Muscle layer of duodenum (tissue), 2 donors: ENCODE data around the gene NFIA.

ENCODE experiments used
- H3K27ac ChIP-seq: one replicate; pipeline ENCODE4 v1.7.0; 2013; ENCODE audit warnings: mild to moderate bottlenecking, low read length
- H3K27me3 ChIP-seq: one replicate; pipeline ENCODE4 v1.7.0; 2013; ENCODE audit warnings: low read depth, mild to moderate bottlenecking, control low read depth, low read length
- H3K36me3 ChIP-seq, 2 donors: one replicate each; pipeline ENCODE4 v1.7.0; 2013; ENCODE audit warnings: low read length in 2 of 2, control low read depth in 1 of 2, mild to moderate bottlenecking in 1 of 2; ENCODE audit not compliant: insufficient read depth in 2 of 2, control insufficient read depth in 1 of 2
- H3K4me1 ChIP-seq, 2 donors: one replicate each; pipeline ENCODE4 v1.7.0; 2013; ENCODE audit warnings: low read length in 2 of 2, mild to moderate bottlenecking in 2 of 2, control low read depth in 1 of 2, moderate library complexity in 1 of 2; ENCODE audit not compliant: insufficient read depth in 2 of 2, control insufficient read depth in 1 of 2
- H3K4me3 ChIP-seq, 2 donors: one replicate each; pipeline ENCODE4 v1.7.0; 2013; ENCODE audit warnings: low read length in 2 of 2, low read depth in 1 of 2, mild to moderate bottlenecking in 1 of 2
- H3K9me3 ChIP-seq, 2 donors: one replicate each; pipeline ENCODE4 v1.7.0; 2013; ENCODE audit warnings: low read length in 2 of 2, control low read depth in 1 of 2, mild to moderate bottlenecking in 1 of 2; ENCODE audit not compliant: control insufficient read depth in 1 of 2
- donor health status: healthy.

Gene NFIA

GRCh38 chr1:61149010-61149860, 66.9 kb downstream of the NFIA start:
- peaks cover 25% of the 10 kb centered on the region in 2 donors for H3K4me1 ChIP-seq
- H3K36me3 ChIP-seq, result no peaks in the 10 kb centered on the region
- no peaks in the 10 kb centered on the region for H3K27me3 ChIP-seq
- no peak overlapping the region for H3K27ac ChIP-seq
- no peaks in the 10 kb centered on the region for H3K9me3 ChIP-seq
- H3K4me3 ChIP-seq, result no peak overlapping the region

GRCh38 chr1:61151565-61151964, 69.2 kb downstream of the NFIA start:
- Histone ChIP-seq H3K4me1 (peaks cover 25 to 30% of the 10 kb centered on the region in 2 donors), H3K27ac (no peak overlapping the region)

GRCh38 chr1:61152066-61152465, 69.7 kb downstream of the NFIA start:
- peak overlapping the region; percentile 17 for H3K27ac ChIP-seq
- H3K27me3 ChIP-seq, result no peaks in the 10 kb centered on the region
- peaks cover 30 to 34% of the 10 kb centered on the region in 2 donors for H3K4me1 ChIP-seq
- H3K36me3 ChIP-seq, result no peaks in the 10 kb centered on the region
- no peaks in the 10 kb centered on the region for H3K9me3 ChIP-seq
- H3K4me3 ChIP-seq, result no peak overlapping the region

More at GRCh38 chr1:61151565-61151964, 69.2 kb downstream of the NFIA start:
- H3K9me3 ChIP-seq, result no peaks in the 10 kb centered on the region
- H3K36me3 ChIP-seq, result no peaks in the 10 kb centered on the region
- no peaks in the 10 kb centered on the region for H3K27me3 ChIP-seq
- no peak overlapping the region for H3K4me3 ChIP-seq

GRCh38 chr1:61152469-61153105, 70.2 kb downstream of the NFIA start:
- no peaks in the 10 kb centered on the region for H3K9me3 ChIP-seq
- no peak overlapping the region for H3K4me3 ChIP-seq
- peak overlapping the region; percentile 43 for H3K27ac ChIP-seq
- no peaks in the 10 kb centered on the region for H3K27me3 ChIP-seq
- peaks cover 35 to 39% of the 10 kb centered on the region in 2 donors for H3K4me1 ChIP-seq
- no peaks in the 10 kb centered on the region for H3K36me3 ChIP-seq

GRCh38 chr1:61156576-61157467, 74.5 kb downstream of the NFIA start:
- Histone ChIP-seq H3K27ac (peak overlapping the region; percentile 53), H3K4me3 (peak overlapping the region in 1 of 2 donors; percentile 7), H3K4me1 (peaks cover 37 to 48% of the 10 kb centered on the region in 2 donors), H3K36me3 (no peaks in the 10 kb centered on the region), H3K9me3 (no peaks in the 10 kb centered on the region), H3K27me3 (no peaks in the 10 kb centered on the region)

GRCh38 chr1:61157468-61157987, 75.2 kb downstream of the NFIA start:
- Histone ChIP-seq H3K4me1 (peaks cover 30 to 48% of the 10 kb centered on the region in 2 donors), H3K27me3 (no peaks in the 10 kb centered on the region), H3K27ac (peak overlapping the region; percentile 53), H3K36me3 (no peaks in the 10 kb centered on the region), H3K4me3 (peak overlapping the region in 1 of 2 donors; percentile 7), H3K9me3 (no peaks in the 10 kb centered on the region)

- Histone ChIP-seq H3K36me3 (no peaks in the 10 kb centered on the region), H3K4me1 (peaks cover 19 to 45% of the 10 kb centered on the region in 2 donors), H3K9me3 (no peaks in the 10 kb centered on the region), H3K27me3 (no peaks in the 10 kb centered on the region), H3K27ac (no peak overlapping the region), H3K4me3 (no peak overlapping the region)
Observed at GRCh38 chr1:61158591-61158990, 76.2 kb downstream of the NFIA start.

GRCh38 chr1:61160526-61160925, 78.2 kb downstream of the NFIA start:
- no peaks in the 10 kb centered on the region for H3K9me3 ChIP-seq
- no peak overlapping the region for H3K4me3 ChIP-seq
- peaks cover 16 to 52% of the 10 kb centered on the region in 2 donors for H3K4me1 ChIP-seq
- H3K27me3 ChIP-seq, result no peaks in the 10 kb centered on the region
- H3K27ac ChIP-seq, result no peak overlapping the region
- no peaks in the 10 kb centered on the region for H3K36me3 ChIP-seq

GRCh38 chr1:61162520-61163258, 80.3 kb downstream of the NFIA start:
- H3K36me3 ChIP-seq, result no peaks in the 10 kb centered on the region
- H3K27ac ChIP-seq, result no peak overlapping the region
- no peaks in the 10 kb centered on the region for H3K9me3 ChIP-seq
- H3K27me3 ChIP-seq, result no peaks in the 10 kb centered on the region
- H3K4me1 ChIP-seq, result peaks cover under 1 to 44% of the 10 kb centered on the region in 2 donors
- H3K4me3 ChIP-seq, result no peak overlapping the region

GRCh38 chr1:61163355-61163754, 81.0 kb downstream of the NFIA start:
- Histone ChIP-seq H3K4me1 (peaks cover 0 to 42% of the 10 kb centered on the region in 2 donors), H3K27ac (no peak overlapping the region), H3K36me3 (no peaks in the 10 kb centered on the region)

More at GRCh38 chr1:61163355-61163754, 81.0 kb downstream of the NFIA start:
- Histone ChIP-seq H3K9me3 (no peaks in the 10 kb centered on the region), H3K4me3 (no peak overlapping the region), H3K27me3 (no peaks in the 10 kb centered on the region)
